ENCODE data around the gene SLU7.

DNA sequence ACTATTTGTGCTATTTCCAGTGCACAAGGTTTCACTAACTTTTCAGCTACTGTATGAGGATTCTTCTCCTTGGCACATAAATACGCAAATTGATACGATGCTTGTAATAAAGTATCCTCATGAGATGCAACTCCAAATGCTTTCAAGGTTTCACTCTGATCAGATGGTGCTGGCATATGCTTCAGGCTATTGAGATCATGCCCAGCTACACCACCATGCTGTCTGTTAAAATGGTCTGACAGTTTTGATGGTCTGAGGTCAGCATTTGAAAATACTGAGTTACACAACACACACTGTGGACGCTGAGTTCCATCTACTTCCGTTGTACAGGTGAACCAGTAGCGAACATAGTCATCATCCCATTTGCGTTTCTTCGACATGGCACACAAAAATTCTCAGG, 23.8 kb downstream of the SLU7 start:
- TF ChIP-seq, protein P1, sequence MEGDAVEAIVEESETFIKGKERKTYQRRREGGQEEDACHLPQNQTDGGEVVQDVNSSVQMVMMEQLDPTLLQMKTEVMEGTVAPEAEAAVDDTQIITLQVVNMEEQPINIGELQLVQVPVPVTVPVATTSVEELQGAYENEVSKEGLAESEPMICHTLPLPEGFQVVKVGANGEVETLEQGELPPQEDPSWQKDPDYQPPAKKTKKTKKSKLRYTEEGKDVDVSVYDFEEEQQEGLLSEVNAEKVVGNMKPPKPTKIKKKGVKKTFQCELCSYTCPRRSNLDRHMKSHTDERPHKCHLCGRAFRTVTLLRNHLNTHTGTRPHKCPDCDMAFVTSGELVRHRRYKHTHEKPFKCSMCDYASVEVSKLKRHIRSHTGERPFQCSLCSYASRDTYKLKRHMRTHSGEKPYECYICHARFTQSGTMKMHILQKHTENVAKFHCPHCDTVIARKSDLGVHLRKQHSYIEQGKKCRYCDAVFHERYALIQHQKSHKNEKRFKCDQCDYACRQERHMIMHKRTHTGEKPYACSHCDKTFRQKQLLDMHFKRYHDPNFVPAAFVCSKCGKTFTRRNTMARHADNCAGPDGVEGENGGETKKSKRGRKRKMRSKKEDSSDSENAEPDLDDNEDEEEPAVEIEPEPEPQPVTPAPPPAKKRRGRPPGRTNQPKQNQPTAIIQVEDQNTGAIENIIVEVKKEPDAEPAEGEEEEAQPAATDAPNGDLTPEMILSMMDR (IDR thresholded peaks at IDR 0.05): no peak
- TF ChIP-seq POLR2A (IDR thresholded peaks at IDR 0.05): no peak
- TF ChIP-seq EP300 (IDR thresholded peaks at IDR 0.05): no peak
